A204.1 (cell line): ENCODE data around the gene ITM2C.

Experiments
- FAIRE-seq: peaks from 2 replicates; lab custom pipeline; 2012; peaks lifted over from hg19 to GRCh38; lab: Jason Lieb, UNC

The ITM2C gene

DNA sequence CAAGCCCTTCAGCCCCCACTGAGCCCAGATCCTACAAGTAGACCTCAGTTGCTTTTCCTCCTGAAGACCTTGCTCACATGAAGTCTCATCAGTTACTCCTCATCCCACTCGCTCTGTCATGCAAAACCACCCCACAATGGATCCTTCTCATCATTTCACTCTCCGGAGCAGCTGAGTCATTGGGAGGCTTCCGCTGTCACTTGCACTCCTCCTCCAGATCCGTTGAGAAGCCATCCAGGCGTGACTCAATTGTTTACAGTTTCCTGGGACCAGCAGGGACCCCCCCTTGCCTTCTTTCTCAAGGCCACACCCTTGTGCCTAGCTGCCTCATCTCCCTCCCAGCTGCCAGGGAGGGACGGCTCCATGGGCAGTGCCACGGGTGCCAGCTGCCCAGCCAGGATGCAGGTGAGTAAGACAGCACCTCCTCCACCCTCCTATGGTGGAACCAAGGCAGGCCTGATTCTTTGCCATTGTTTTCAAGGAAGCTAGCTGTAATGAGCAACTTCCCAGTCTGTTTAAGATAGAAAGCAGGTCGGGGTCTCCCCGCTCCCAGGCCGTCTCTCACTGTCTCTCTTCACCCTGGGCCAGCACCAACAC lies 44.0 kb downstream of the ITM2C start:
- no peak for FAIRE-seq

DNA sequence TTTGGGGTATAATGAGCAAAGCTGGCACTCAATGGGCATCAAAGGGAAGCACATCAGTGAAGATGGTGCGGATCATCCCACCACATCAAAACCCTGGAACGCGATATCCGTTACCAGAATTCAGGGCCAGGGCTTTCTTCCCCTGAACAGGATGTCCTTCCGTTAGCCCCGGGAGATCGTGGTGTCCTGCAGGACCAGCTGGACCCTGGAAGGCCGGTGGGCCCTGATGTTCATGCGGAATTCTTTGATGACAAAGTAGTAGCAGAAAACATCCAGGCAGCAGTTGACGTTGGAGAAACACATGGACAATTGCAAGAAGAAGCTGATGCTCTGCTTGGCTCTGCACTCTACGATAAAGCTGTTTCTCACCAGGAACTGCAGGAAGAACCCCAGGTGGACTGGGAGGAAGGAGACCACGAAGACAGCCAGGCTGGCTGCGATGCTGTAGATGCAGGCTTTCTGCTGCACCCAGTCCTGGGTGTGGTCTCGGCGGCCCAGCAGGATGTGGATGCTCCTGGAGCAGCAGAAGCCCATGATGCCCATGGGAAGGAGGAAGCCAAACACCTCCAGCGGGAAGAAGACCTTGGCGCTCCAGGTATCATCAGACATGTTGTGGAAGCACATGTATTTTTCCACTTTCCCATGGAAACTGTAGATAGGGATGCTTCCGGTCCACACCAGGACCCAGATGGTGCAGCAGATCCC lies 45.3 kb downstream of the ITM2C start:
- FAIRE-seq, result no peak

DNA sequence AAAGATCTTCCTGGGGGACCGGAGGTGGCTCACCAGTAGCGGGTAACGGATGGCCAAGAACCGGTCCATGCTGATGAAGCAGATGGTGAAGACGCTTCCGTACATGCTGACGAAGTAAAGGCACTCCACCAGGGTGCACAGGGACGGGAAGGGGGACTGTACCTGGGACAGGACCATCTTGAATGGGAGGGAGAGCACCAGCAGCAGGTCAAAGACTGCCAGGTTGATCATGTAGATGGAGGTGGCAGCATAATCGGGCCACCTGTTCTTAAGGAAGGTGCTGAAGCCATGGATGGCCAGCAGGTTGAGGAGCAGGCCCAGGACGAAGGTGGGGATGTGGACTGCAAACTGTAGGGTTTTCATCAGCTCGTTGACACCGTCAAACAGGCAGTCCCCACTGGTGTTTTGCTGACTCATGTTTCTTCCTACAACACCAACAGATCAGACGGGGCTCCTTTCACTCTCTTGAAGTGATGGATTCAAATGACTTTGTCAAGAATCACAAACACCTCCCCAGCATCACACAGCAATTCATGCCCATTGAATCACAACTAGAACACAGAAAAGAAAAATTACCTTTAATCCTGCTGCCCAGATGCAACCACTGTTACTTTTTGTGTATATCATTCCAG lies 45.9 kb downstream of the ITM2C start:
- FAIRE-seq, result no peak

DNA sequence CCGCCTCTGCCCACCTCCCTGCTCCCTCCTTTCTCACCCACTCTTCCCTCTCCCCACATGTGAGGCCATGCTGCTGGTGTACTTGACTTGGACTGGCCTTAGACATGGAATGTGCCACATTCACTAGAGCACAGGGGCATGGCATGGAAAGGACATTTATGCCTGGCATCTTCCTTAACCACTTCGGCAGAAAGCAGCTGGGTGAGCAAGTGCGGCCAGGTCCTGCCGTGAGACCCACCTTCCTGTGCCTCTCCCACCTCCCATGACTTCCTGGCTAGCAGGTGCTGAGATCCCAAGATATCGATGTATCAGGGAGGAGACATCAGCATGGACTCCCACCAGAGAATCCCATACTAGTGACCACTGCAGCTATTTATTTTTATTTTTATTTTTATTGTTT lies 47.3 kb downstream of the ITM2C start:
- FAIRE-seq, result no peak

DNA sequence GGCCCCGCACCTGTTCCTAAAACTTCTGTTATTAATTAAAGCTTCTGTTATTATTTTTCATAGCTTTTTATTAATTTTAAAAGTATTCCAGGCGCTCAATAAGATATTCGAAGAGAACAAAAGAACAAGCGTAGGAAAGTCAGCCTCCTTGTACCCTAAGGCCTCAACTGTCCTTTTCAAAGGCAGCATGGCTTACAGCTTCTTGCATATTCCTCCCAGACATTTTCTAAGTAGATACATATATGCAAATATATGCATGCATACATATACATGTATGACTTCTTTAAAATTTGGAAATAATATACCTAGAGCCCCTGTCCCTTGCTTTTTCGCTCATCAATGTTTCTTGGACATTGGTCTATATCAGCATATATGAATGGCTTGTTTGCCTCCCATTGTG lies 48.0 kb downstream of the ITM2C start:
- no peak for FAIRE-seq

DNA sequence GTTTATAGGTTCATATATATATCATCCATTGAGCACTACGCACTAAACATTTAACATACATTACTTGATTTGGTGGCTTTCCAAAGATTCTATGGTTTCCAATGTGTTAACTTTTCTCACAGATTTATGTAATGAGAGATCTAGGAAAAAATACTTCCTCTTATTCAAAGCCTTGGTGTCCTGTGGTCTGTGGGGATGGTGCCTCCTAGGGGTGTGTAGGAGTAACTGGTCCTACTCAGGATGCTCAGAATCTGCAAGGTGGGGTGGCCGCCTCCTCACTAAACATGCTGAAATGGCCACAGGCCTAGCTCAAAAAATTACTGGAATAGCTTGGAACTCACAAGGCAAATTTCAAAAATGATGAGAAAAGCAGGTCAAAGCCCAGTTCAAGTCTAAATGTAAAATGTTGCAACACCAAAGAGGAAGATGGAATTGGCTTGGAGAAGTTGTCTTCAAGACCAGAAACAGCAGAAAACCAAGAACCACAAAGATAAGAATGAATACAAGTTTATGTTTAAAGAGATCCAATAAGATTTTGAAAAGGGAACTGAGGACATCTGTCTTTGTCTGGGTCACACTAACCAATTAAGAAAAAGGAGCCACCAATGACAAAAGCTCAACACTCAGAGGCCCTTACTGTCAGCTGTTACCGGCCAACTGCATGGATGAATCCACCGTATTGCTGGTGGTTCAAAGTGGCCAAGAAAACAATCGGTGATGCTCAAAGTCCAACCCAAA lies 48.8 kb downstream of the ITM2C start:
- FAIRE-seq, result no peak

DNA sequence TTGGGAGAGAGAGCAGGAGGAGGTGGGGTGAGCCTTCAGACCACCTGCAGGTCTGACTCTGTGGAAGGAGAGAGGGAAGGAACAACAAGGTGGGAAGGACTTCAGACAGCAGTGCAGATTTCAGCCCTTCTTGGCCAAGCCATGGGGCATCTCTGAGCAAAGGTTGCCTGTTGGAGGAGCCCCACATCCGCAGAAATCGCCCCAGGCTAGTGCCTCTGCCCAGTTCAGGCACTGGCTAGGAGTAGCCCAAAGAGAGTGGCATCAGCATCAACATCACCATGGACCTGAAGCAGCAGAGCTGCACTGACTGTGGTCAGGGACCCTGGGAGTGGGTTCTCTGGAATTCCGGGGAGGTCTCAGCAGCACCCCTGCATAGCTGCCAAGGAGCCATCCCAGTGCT lies 50.1 kb downstream of the ITM2C start:
- FAIRE-seq, result no peak

DNA sequence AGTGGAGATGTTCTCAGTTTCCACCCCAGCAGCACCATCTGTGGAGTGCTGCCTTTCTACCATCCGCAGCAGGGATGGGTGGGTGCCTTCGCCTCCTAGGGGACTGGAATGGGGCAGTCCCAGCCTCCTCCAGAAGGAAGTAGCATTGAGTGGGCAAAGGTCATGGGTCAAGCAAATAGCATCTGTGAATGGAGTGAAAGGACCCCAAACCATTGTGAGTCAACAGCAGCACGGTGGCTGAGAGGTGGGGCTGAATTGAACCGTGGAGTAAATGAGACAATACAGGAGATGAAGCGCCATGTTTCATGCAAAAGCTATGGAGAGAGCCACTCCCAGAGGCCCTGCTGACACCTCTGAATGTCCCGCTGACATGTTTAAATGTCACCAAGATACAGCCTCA lies 50.6 kb downstream of the ITM2C start:
- FAIRE-seq, result no peak

DNA sequence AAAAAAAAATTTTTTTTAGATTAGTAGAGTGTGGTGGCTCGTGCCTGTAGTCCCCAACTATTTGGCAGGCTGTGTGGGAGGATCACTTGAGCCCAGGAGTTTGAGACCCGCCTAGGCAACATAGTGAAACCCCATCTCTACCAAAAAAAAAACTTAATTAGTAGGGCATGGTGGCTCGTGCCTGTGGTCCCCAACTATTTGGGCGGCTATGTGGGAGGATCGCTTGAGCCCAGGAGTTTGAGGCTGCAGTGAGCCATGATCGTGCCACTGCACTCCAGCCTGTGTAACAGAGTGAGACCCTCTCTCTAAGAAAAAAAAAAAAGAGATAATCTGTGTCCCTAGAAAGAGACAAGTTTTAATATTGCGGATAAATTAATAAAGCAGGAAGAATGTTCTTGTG lies 51.5 kb downstream of the ITM2C start:
- no peak for FAIRE-seq

DNA sequence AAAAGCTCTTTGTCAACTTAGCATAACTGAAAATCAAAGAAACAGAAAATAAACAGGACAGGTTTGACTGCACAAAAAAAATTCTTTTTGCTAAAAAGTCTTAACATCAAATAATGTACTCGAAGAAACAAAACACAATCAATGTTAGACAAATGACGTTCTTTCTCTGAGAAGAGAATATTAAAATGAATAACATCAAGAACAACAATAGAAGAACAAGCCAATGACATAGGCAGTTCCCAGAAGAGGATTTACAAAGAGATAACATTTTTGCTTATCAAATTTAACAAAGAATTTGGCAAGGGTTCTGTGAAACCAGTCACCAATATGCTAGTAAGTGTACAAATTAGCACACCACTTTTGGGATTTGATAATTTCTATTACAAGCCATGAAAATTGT lies 54.5 kb downstream of the ITM2C start:
- FAIRE-seq, result no peak

DNA sequence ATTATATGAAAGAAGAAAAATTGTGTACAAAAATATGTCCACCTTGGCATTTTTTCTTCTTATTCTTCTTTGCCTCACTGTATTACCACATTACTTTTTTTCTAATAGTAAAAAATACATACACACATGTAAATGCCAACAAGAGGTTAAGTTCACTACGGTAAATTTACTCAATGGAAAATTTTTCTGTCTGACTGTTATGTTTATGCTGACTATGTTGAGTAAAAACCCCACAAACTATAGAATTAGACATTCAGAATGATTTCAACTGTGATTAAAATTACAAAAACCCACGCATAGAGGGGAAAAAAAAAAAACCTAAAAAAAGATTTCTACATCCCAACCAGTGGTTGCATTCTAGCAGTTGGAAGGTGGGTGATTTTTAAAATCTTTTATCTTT lies 54.9 kb downstream of the ITM2C start:
- FAIRE-seq, result no peak

DNA sequence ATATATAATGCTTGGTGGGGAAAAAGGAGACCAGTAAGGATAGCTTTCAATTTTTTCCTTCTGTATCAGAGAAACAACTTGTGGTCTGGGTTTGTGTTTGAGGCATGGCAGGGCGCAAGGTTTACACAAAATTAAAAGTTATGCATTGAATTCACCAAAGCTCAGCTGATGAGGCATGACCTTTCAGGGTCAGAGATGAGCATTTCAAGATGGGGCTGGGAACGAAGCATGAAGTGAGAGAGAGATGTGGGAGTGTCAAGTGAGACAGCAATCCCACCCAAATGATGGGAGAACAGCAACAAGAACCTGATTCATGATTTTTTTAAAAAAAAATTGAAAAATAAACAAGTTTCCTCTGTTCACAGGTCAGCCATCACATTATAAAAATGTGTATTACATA lies 55.4 kb downstream of the ITM2C start:
- no peak for FAIRE-seq

DNA sequence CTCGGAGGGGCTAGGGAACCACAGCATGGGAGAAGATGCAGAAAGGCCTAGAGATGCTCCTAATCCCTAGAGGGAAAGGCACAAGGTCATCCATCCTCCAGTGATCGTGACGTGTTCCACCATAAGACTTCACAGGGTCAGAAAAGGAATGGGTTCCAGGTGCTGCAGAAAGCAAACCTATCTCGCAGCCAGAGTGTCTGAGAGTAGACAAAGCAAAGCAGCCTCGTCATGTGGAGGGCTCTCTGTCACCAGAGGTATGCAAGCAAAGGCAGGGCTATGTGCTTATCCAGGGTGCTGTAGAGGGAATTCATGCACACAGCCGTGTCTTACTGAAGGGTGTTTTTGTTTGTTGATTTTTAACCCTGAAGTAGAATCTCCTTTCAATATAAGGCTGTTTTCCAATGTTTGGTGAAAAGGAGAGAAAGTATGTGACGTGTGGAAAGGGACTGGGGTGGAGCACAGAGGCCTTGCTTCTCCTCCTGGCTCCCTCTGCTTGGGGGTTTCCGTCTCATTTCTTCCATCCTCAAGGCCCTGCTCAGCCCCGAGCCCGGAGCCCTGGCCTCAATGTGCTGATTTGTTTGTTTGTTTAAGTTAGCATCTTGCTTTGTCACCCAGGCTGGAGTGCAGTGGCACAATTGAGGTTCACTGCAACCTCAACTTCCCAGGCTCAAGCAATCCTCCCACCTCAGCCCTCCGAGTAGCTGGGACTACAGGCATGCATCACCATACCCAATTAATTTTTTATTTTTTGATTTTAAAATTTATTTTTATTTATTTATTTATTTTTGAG lies 57.3 kb downstream of the ITM2C start:
- no peak for FAIRE-seq

DNA sequence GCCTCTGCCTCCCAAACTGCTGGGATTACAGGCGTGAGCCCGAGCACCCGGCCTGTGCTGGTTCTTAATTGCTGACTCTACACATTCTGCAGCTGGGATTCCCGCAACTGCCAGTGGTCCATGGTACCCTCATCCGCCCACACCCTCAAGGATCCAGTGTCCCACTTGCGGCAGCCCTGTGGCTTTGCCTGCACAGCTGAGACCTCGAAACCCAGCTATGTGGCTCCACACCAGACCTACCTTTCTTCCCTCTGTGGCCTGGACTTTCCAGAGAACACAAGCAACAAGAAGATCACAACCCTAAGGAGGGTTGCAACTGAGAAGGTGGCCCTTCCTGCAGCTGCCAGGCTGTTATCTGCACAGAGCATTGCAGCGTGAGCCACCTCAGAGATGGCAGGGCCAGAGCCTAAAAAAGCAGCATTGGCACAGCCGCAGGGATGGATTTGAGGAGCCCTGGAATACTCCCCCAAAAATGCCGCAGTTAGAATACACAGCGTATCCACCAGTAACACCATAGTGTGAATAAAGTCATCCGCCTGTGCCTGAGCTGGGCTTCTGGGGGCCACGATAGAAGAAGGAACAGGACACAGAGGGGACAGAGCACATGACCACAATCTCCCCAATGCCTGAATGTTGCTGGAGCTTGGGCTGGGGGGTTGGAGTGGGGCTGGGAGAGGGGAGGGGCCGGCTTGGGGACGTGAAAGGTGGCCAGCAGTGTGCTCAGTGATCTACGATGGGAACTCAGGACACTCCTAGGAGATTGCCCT lies 58.4 kb downstream of the ITM2C start:
- no peak for FAIRE-seq

DNA sequence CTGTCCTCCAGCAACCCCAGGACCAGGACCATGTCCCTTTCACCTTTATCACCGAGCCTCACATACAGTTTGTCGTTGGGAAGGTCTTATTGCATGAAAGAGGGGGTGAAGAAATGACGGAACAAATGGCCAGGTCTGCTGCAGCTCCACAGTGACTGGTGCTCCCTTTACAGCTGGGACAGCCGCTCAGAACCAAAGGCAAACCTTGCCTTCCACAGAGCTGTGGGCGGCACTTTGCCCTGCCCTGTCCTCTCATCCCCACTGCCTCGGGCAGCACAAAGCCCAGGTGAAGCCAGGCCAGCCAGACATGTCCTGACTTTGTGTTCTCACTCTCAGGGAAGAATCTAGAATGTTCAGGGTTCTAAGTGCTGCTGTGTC lies 59.3 kb downstream of the ITM2C start:
- FAIRE-seq, result no peak

DNA sequence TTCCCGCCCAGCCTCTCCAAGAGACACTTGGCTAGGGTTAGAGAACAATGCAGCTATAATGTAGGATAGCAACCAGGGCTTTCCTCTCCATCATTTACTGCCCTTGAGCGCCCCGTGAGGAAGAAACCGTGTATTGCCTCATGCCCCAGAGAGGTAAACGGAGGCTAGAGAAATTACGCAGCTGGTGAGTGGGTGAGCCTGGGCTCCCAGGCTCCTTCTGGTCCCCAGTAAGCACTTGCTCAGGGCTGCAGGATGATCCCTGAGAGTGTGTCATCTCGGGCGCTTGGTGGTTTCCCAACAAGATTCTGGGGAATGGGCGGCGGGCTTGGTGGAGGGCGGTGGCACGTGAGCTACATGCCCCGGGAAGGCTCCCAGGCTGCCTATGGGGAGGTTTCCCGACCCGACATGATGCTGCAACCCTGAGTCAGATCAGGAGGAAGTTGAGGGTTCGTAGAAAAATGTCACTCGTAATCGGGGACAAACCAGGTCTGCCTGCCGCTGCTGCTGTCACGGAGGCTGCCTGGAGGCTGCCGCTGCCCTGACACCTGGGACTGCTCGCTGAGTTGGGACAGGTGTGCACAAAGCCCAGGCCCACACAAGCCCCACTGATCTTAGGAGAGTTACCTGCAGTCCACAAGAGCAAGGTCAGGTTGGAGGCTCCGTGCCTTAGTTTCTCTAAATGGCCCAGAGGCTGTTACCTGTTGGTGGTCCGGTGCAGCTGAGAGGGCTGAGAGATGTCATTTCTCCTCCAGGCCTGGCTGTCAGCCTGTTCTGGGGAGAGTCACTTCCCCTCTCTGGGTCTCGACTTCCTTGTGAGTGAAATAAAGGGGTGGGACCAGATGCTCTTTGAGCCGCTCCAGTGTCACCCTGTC lies 60.0 kb downstream of the ITM2C start, which contains the start of gene GPR55:
Gene GPR55, minus strand, starts transcription at position 773 of the 872 bp plus-strand sequence. CDS start 14,280 bp downstream, outside the sequence.
- FAIRE-seq, result no peak

DNA sequence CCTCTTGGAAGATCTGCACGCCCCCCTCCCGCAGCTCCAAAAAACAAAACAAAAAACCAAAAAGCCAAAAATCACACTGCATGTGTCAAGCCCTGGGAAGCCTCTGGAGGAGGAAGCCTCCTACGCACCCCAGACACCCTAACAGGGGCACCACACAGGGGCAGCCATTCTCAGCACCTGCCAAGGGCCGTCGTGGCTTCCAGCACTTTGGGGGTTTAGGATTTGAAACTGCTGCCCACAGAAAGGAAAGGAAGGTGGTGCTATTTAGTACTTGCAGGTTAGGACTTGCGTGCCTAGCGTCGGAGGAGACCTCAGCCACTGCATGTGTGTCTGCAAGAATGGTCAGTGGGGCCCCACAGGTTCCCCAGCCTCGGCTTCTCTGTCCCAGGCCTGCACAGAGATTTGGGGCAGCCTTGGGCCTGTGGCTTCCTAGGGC lies 60.7 kb downstream of the ITM2C start:
- no peak for FAIRE-seq

DNA sequence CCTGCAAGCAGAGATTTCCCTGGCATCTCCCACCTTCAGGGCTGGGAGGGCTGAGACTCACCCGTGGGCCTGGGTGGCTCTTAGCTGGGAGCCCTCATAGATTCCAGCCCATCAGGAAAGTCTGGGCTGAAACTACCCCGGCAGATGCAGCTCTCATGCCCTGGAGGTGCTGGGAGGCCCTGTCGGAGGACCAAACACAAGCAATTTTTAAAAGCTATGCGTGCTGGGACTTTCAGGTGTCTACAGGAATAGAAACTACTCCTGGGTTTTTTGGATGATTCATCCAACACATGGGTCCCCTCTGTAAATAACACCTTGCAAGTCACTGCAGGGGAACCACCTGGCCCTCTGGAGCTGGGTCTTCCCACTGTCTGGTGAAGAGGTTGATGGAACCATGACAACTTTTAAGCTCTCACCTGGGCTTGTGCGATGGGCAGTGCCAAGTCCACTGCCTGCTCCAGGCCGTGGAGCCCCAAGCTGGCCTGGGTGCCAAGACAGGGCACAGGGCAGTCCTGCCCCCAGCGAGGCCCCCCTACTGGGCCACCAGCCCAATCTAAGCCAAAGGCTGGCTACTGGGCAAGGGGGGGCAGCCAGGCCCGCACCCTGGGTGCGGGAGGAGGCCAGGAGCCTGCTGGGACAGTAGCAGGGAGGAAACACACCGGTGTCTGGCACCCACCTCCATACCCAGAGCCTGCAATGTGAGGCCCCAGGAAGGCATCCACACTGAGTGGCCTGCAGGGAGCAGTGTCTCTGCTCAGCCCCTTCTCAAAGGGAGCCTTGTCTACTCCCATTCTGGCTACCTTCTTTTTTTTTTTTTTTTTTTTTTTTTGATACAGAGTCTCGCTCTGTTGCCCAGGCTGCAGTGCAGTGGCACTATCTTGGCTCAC lies 61.4 kb downstream of the ITM2C start:
- no peak for FAIRE-seq

DNA sequence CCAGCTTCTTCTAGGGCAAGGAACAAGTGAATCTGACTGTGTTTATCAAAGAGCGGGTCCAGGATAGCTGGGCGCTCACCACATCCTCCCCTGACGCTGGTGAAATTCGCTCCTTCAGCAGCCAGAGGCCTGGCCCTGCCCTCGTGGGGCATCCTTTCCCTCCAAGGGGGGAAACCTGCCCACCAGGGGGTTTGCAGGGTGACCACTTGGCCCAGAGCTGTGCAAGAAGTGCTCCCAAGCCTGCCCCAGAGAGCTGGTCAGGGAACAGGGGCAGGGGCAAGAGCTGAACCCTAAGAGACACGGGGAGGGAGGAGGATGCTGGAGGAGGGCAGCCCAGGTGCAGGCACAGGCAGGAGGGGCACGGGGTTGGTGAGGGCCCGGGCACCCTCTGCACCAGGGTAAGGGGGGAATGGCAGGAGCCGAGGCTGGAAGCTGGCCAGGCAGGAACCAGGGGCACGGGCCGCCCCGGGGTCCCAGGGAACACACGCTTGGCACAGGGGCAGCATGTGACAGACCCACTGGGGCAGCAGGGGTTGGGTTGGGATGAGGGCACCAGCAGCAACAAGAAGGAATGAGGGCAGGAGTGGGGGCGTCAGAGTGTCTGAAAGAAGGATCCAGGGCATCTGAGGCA lies 63.1 kb downstream of the ITM2C start:
- FAIRE-seq, result no peak
